ENCODE results near the gene ROS1. TPM values are rescaled to one million over a fixed set of nuclear protein-coding genes. Genes with fewer than 3 reads are reported as not detected.
A peak's percentile ranks its signal among the peaks of the same experiment; 100 is the strongest.
"Not testable (repeated sequence)": the region's sequence is repeated elsewhere in the genome, so short reads cannot be mapped to it uniquely, and the experiment has no call there.

ROS1 gene
- total and polyA plus RNA-seq, 3 experiments from 2014 or later = not detected

GRCh38 chr6:117387454-117387974 is 38.2 kb downstream of the ROS1 start:
- Histone ChIP-seq H3K4me1 (ENCODE audit: insufficient read depth, low read length) (no peaks in the 10 kb centered on the region), H3K4me3 (ENCODE audit: low read length) (no peak overlapping the region), H3K9me3 (ENCODE audit: low read length) (no peaks in the 10 kb centered on the region), H3K36me3 (ENCODE audit: insufficient read depth, low read length) (no peaks in the 10 kb centered on the region), H3K27ac (ENCODE audit: low read depth, low read length) (no peak overlapping the region), H3K27me3 (ENCODE audit: insufficient read depth, low read length, poor library complexity, severe bottlenecking) (no peaks in the 10 kb centered on the region)
- Mint-ChIP-seq H3K36me3 (no peaks in the 10 kb centered on the region), H3K27ac (no peak overlapping the region), H3K27me3 (peaks cover 10 to 41% of the 10 kb centered on the region in 2 donors), H3K4me1 (no peaks in the 10 kb centered on the region), H3K4me3 (no peak overlapping the region), H3K9me3 (no peaks in the 10 kb centered on the region)
- CTCF ChIA-PET = no interaction called here
- no peak for DNase-seq
- POLR2A ChIA-PET = no interaction called here

GRCh38 chr6:117384659-117385058 is 41.1 kb downstream of the ROS1 start:
- H3K36me3 ChIP-seq (ENCODE audit: insufficient read depth, low read length) = no peaks in the 10 kb centered on the region
- no peak overlapping the region for H3K4me3 ChIP-seq (ENCODE audit: low read length)
- no peak overlapping the region for H3K27ac Mint-ChIP-seq
- POLR2A ChIA-PET = no interaction called here
- H3K36me3 Mint-ChIP-seq = no peaks in the 10 kb centered on the region
- no peaks in the 10 kb centered on the region for H3K9me3 ChIP-seq (ENCODE audit: low read length)
- CTCF ChIA-PET = interaction anchor here (0.6 kb wide), 1 partner anchor 395 kb away, joined by 3 read pairs; no protein-coding TSS in a partner anchor
- H3K27me3 Mint-ChIP-seq = peaks cover 10 to 34% of the 10 kb centered on the region in 2 donors
- no peak overlapping the region for H3K4me3 Mint-ChIP-seq
- no peaks in the 10 kb centered on the region for H3K4me1 ChIP-seq (ENCODE audit: insufficient read depth, low read length)
- H3K27ac ChIP-seq (ENCODE audit: low read depth, low read length) = no peak overlapping the region
- H3K9me3 Mint-ChIP-seq = no peaks in the 10 kb centered on the region
- no peak for DNase-seq
- no peaks in the 10 kb centered on the region for H3K4me1 Mint-ChIP-seq
- H3K27me3 ChIP-seq (ENCODE audit: insufficient read depth, low read length, poor library complexity, severe bottlenecking) = no peaks in the 10 kb centered on the region

- Histone ChIP-seq H3K9me3 (ENCODE audit: low read length) (no peaks in the 10 kb centered on the region), H3K36me3 (ENCODE audit: insufficient read depth, low read length) (no peaks in the 10 kb centered on the region), H3K27me3 (ENCODE audit: insufficient read depth, low read length, poor library complexity, severe bottlenecking) (no peaks in the 10 kb centered on the region), H3K27ac (ENCODE audit: low read depth, low read length) (no peak overlapping the region), H3K4me1 (ENCODE audit: insufficient read depth, low read length) (no peaks in the 10 kb centered on the region), H3K4me3 (ENCODE audit: low read length) (no peak overlapping the region)
- Mint-ChIP-seq H3K4me3 (no peak overlapping the region), H3K9me3 (no peaks in the 10 kb centered on the region), H3K27ac (no peak overlapping the region), H3K4me1 (no peaks in the 10 kb centered on the region), H3K36me3 (no peaks in the 10 kb centered on the region), H3K27me3 (peaks cover 10 to 23% of the 10 kb centered on the region in 2 donors)
- DNase-seq = no peak
- CTCF ChIA-PET = no interaction called here
- POLR2A ChIA-PET = no interaction called here
Measured at GRCh38 chr6:117381749-117382148, 44.0 kb downstream of the ROS1 start.

DNA sequence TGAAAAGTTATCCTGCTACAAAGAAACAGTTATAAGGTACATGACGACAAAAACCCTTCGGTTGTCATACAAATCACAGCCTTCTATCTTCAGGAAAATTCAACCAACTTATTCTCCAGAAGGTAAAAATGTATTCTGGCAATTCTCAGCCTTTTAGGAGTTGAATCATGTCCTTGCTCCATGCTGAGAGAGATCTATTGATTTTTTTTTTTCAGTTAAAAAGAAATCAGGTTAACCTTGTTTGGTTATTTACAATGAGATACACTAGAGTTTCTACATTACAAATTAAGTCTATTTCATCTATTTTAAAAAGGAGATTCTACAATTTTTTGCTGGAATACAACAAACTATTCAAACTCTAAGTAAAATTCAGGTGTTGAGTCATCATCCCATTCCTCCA is 45.4 kb downstream of the ROS1 start:
- Histone ChIP-seq H3K4me1 (ENCODE audit: insufficient read depth, low read length) (no peaks in the 10 kb centered on the region), H3K9me3 (ENCODE audit: low read length) (no peaks in the 10 kb centered on the region), H3K4me3 (ENCODE audit: low read length) (no peak overlapping the region), H3K27ac (ENCODE audit: low read depth, low read length) (no peak overlapping the region), H3K27me3 (ENCODE audit: insufficient read depth, low read length, poor library complexity, severe bottlenecking) (no peaks in the 10 kb centered on the region), H3K36me3 (ENCODE audit: insufficient read depth, low read length) (no peaks in the 10 kb centered on the region)
- ChIA-PET CTCF (no interaction called here), POLR2A (no interaction called here)
- Mint-ChIP-seq H3K27me3 (peaks cover 10 to 11% of the 10 kb centered on the region in 2 donors), H3K27ac (no peak overlapping the region), H3K4me3 (no peak overlapping the region), H3K4me1 (no peaks in the 10 kb centered on the region), H3K36me3 (no peaks in the 10 kb centered on the region), H3K9me3 (no peaks in the 10 kb centered on the region)
- no peak for DNase-seq

- DNase-seq = no peak
- no peak overlapping the region for H3K27ac Mint-ChIP-seq
- H3K36me3 ChIP-seq (ENCODE audit: insufficient read depth, low read length) = no peaks in the 10 kb centered on the region
- H3K4me1 Mint-ChIP-seq = peaks cover 3 to 12% (median 7%) of the 10 kb centered on the region in 3 donors
- no peaks in the 10 kb centered on the region for H3K36me3 Mint-ChIP-seq
- no peaks in the 10 kb centered on the region for H3K27me3 ChIP-seq (ENCODE audit: insufficient read depth, low read length, poor library complexity, severe bottlenecking)
- H3K4me3 Mint-ChIP-seq = no peak overlapping the region
- H3K9me3 ChIP-seq (ENCODE audit: low read length) = no peaks in the 10 kb centered on the region
- no peaks in the 10 kb centered on the region for H3K4me1 ChIP-seq (ENCODE audit: insufficient read depth, low read length)
- peaks cover 1 to 23% of the 10 kb centered on the region in 2 donors for H3K27me3 Mint-ChIP-seq
- no peak overlapping the region for H3K4me3 ChIP-seq (ENCODE audit: low read length)
- H3K9me3 Mint-ChIP-seq = no peaks in the 10 kb centered on the region
- CTCF ChIA-PET = no interaction called here
- H3K27ac ChIP-seq (ENCODE audit: low read depth, low read length) = no peak overlapping the region
- POLR2A ChIA-PET = no interaction called here
Measured at GRCh38 chr6:117375446-117375845, 50.3 kb downstream of the ROS1 start.

- H3K4me3 Mint-ChIP-seq = no peak overlapping the region
- Histone ChIP-seq H3K4me1 (ENCODE audit: insufficient read depth, low read length) (no peaks in the 10 kb centered on the region), H3K27ac (ENCODE audit: low read depth, low read length) (no peak overlapping the region), H3K36me3 (ENCODE audit: insufficient read depth, low read length) (no peaks in the 10 kb centered on the region), H3K27me3 (ENCODE audit: insufficient read depth, low read length, poor library complexity, severe bottlenecking) (no peaks in the 10 kb centered on the region), H3K4me3 (ENCODE audit: low read length) (no peak overlapping the region), H3K9me3 (ENCODE audit: low read length) (no peaks in the 10 kb centered on the region)
- no peak overlapping the region for H3K27ac Mint-ChIP-seq
- no peak for DNase-seq
- ChIA-PET POLR2A (no interaction called here), CTCF (no interaction called here)
- no peaks in the 10 kb centered on the region for H3K36me3 Mint-ChIP-seq
- peaks cover 3 to 12% (median 7%) of the 10 kb centered on the region in 3 donors for H3K4me1 Mint-ChIP-seq
- no peaks in the 10 kb centered on the region for H3K9me3 Mint-ChIP-seq
- peaks cover 1 to 24% of the 10 kb centered on the region in 2 donors for H3K27me3 Mint-ChIP-seq
Measured at GRCh38 chr6:117373211-117373813, 52.4 kb downstream of the ROS1 start.

DNA sequence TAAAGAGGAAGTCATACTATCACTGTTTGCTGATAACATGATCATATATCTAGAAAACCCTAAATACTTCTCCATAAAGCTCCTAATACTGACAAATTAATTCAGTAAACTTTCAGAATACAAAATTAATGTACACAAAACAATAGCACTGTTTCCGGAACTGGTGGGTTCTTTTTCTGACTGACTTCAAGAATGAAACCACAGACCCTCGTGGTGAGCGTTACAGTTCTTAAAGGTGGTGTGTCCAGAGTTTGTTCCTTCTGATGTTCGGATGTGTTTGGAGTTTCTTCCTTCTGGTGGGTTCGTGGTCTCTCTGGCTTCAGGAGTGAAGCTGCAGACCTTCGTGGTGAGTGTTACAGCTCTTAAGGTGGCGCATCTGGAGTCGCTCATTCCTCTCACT is 53.5 kb downstream of the ROS1 start:
- H3K27ac ChIP-seq (ENCODE audit: low read depth, low read length); H3K27ac Mint-ChIP-seq; CTCF ChIA-PET; H3K9me3 ChIP-seq (ENCODE audit: low read length); DNase-seq; H3K36me3 Mint-ChIP-seq; H3K9me3 Mint-ChIP-seq; H3K27me3 ChIP-seq (ENCODE audit: insufficient read depth, low read length, poor library complexity, severe bottlenecking); H3K4me1 ChIP-seq (ENCODE audit: insufficient read depth, low read length); H3K36me3 ChIP-seq (ENCODE audit: insufficient read depth, low read length); H3K4me3 ChIP-seq (ENCODE audit: low read length); POLR2A ChIA-PET: not testable (repeated sequence)
- H3K27me3 Mint-ChIP-seq = peaks cover 1 to 34% of the 10 kb centered on the region in 2 donors
- H3K4me1 Mint-ChIP-seq = peaks cover 3 to 12% (median 7%) of the 10 kb centered on the region in 3 donors
- H3K4me3 Mint-ChIP-seq = peak overlapping the region in 6 of 7 donors; percentile 32 to 76 (median 72)

GRCh38 chr6:117371492-117371891 is 54.2 kb downstream of the ROS1 start:
- Mint-ChIP-seq H3K4me1 (peaks cover 3 to 12% (median 7%) of the 10 kb centered on the region in 3 donors), H3K27me3 (peaks cover 3 to 40% of the 10 kb centered on the region in 2 donors), H3K27ac (no peak overlapping the region), H3K9me3 (no peaks in the 10 kb centered on the region), H3K36me3 (no peaks in the 10 kb centered on the region), H3K4me3 (peak overlapping the region in 1 of 7 donors; percentile 4)
- no peak for DNase-seq
- no peak overlapping the region for H3K4me3 ChIP-seq (ENCODE audit: low read length)
- CTCF ChIA-PET = no interaction called here
- H3K36me3 ChIP-seq (ENCODE audit: insufficient read depth, low read length) = no peaks in the 10 kb centered on the region
- H3K27ac ChIP-seq (ENCODE audit: low read depth, low read length) = no peak overlapping the region
- POLR2A ChIA-PET = no interaction called here
- H3K27me3 ChIP-seq (ENCODE audit: insufficient read depth, low read length, poor library complexity, severe bottlenecking) = no peaks in the 10 kb centered on the region
- H3K9me3 ChIP-seq (ENCODE audit: low read length) = no peaks in the 10 kb centered on the region
- no peaks in the 10 kb centered on the region for H3K4me1 ChIP-seq (ENCODE audit: insufficient read depth, low read length)
